ENCODE results near the gene TIMM21.

DNA sequence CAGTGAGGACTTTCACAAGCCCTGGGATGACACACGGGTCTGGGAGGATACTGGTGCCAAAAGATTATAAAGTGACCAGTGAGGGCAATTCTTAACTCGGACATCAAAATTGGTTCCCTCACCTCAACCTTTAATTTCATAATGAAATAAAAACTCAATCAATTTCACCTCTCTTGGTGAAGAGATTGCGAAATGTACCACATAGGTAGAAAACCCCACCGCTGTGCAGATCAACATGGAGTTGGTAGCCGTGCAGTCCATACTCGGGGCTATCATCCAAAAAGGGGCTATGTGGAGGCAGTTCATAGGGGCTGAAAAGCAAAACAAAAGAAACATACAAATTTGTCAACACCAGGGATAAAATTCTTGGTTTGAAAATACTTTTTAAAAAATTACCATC is 25.1 kb upstream of the TIMM21 start:
- TF ChIP-seq POLR2AphosphoS5 (IDR thresholded peaks at IDR 0.05) (no peak), POLR2A (IDR thresholded peaks at IDR 0.05) (no peak)
